WI38 (cell line): ENCODE data around the gene NPTN.

Experiments used
- H3K4me3 ChIP-seq: 2 replicates; pipeline ENCODE4 v1.5.1; 2011; ENCODE audit warnings: low read depth, mild to moderate bottlenecking, control low read depth, low read length
- CTCF ChIP-seq: IDR thresholded peaks from 2 replicates; pipeline ENCODE4 v1.5.1; 2012; ENCODE audit warnings: low read depth, mild to moderate bottlenecking, control low read depth, low read length

NPTN gene

GRCh38 chr15:73626072-73626471 lies 7.1 kb downstream of the NPTN start:
- H3K4me3 ChIP-seq = no peak overlapping the region
- no peak for TF ChIP-seq CTCF

GRCh38 chr15:73624530-73624929 lies 8.7 kb downstream of the NPTN start:
- no peak overlapping the region for H3K4me3 ChIP-seq
- no peak for TF ChIP-seq CTCF

- no peak overlapping the region for H3K4me3 ChIP-seq
- TF ChIP-seq CTCF = no peak
Measured at GRCh38 chr15:73621286-73621826, 11.8 kb downstream of the NPTN start.

GRCh38 chr15:73620078-73620477 lies 13.1 kb downstream of the NPTN start:
- no peak overlapping the region for H3K4me3 ChIP-seq
- TF ChIP-seq CTCF = no peak

GRCh38 chr15:73617913-73618312 lies 15.3 kb downstream of the NPTN start:
- no peak overlapping the region for H3K4me3 ChIP-seq
- no peak for TF ChIP-seq CTCF

- no peak for TF ChIP-seq CTCF
- H3K4me3 ChIP-seq = no peak overlapping the region
Measured at GRCh38 chr15:73617301-73617831, 15.8 kb downstream of the NPTN start.

- no peak for TF ChIP-seq CTCF
- no peak overlapping the region for H3K4me3 ChIP-seq
Measured at GRCh38 chr15:73608941-73609340, 24.2 kb downstream of the NPTN start.
